Measurements from ENCODE around the gene ARV1. TPM values are rescaled to one million over a fixed set of nuclear protein-coding genes. Genes with fewer than 3 reads are reported as not detected.
"Not testable (repeated sequence)": the region's sequence is repeated elsewhere in the genome, so short reads cannot be mapped to it uniquely, and the experiment has no call there.

The ARV1 gene
- total RNA-seq, 2 experiments from 2014 or later = 1.5 to 1.8 TPM

- POLR2A ChIA-PET = no interaction called here
- Mint-ChIP-seq H3K4me3 (no peak overlapping the region), H3K4me1 (ENCODE audit: low read depth) (peaks cover 11% of the 10 kb centered on the region), H3K36me3 (ENCODE audit: low read depth) (peaks cover 45% of the 10 kb centered on the region), H3K27ac (no peak overlapping the region), H3K9me3 (no peaks in the 10 kb centered on the region), H3K27me3 (no peaks in the 10 kb centered on the region)
- CTCF ChIA-PET = no interaction called here
- DNase-seq (no peak), ATAC-seq (ENCODE audit: poor library complexity) (no peak)
- Histone ChIP-seq H3K4me3 (ENCODE audit: low read length) (no peak overlapping the region), H3K27me3 (ENCODE audit: control insufficient read depth in 1 of 2, insufficient read depth in 2 of 2, low read length in 2 of 2) (no peaks in the 10 kb centered on the region), H3K27ac (ENCODE audit: low read depth in 1 of 2, low read length in 2 of 2) (no peak overlapping the region), H3K9me3 (ENCODE audit: control insufficient read depth in 1 of 2, insufficient read depth in 1 of 2, low read length in 2 of 2) (no peaks in the 10 kb centered on the region), H3K4me1 (ENCODE audit: insufficient read depth, low read length) (peaks cover 13% of the 10 kb centered on the region), H3K36me3 (ENCODE audit: insufficient read depth, low read length) (peaks cover 21% of the 10 kb centered on the region)
- intact Hi-C loops (cut with DNase I, micrococcal nuclease) = no loop called here
- TF ChIP-seq CTCF (IDR thresholded peaks at IDR 0.05) = no peak
Observed at GRCh38 chr1:230983811-230984210, 4.9 kb downstream of the ARV1 start.

- H3K27me3 Mint-ChIP-seq; CTCF ChIA-PET; DNase-seq; H3K9me3 ChIP-seq (ENCODE audit: control insufficient read depth in 1 of 2, insufficient read depth in 1 of 2, low read length in 2 of 2); H3K27ac Mint-ChIP-seq; H3K4me3 Mint-ChIP-seq; H3K4me3 ChIP-seq (ENCODE audit: low read length); H3K27ac ChIP-seq (ENCODE audit: low read depth in 1 of 2, low read length in 2 of 2); intact Hi-C loops (cut with DNase I, micrococcal nuclease); H3K4me1 ChIP-seq (ENCODE audit: insufficient read depth, low read length); H3K27me3 ChIP-seq (ENCODE audit: control insufficient read depth in 1 of 2, insufficient read depth in 2 of 2, low read length in 2 of 2); ATAC-seq (ENCODE audit: poor library complexity); H3K9me3 Mint-ChIP-seq: not testable (repeated sequence)
- Mint-ChIP-seq H3K36me3 (ENCODE audit: low read depth) (peaks cover 42% of the 10 kb centered on the region), H3K4me1 (ENCODE audit: low read depth) (peaks cover 11% of the 10 kb centered on the region)
- peaks cover 25% of the 10 kb centered on the region for H3K36me3 ChIP-seq (ENCODE audit: insufficient read depth, low read length)
- POLR2A ChIA-PET = interaction anchor here (0.8 kb wide), 1 partner anchor 14 kb away, joined by 3 read pairs; no protein-coding TSS in a partner anchor
Observed at GRCh38 chr1:230984622-230985515, 6.0 kb downstream of the ARV1 start.

GRCh38 chr1:230985711-230986110 is 6.8 kb downstream of the ARV1 start:
- no peaks in the 10 kb centered on the region for H3K9me3 Mint-ChIP-seq
- no peak for TF ChIP-seq CTCF (IDR thresholded peaks at IDR 0.05)
- CTCF ChIA-PET = no interaction called here
- Histone ChIP-seq H3K4me1 (ENCODE audit: insufficient read depth, low read length) (no peaks in the 10 kb centered on the region), H3K9me3 (ENCODE audit: control insufficient read depth in 1 of 2, insufficient read depth in 1 of 2, low read length in 2 of 2) (no peaks in the 10 kb centered on the region), H3K4me3 (ENCODE audit: low read length) (no peak overlapping the region), H3K27me3 (ENCODE audit: control insufficient read depth in 1 of 2, insufficient read depth in 2 of 2, low read length in 2 of 2) (no peaks in the 10 kb centered on the region), H3K27ac (ENCODE audit: low read depth in 1 of 2, low read length in 2 of 2) (no peak overlapping the region), H3K36me3 (ENCODE audit: insufficient read depth, low read length) (peaks cover 28% of the 10 kb centered on the region)
- H3K36me3 Mint-ChIP-seq (ENCODE audit: low read depth) = peaks cover 47% of the 10 kb centered on the region
- no peak overlapping the region for H3K27ac Mint-ChIP-seq
- POLR2A ChIA-PET = interaction anchor here (0.8 kb wide), 1 partner anchor 15 kb away, joined by 3 read pairs; no protein-coding TSS in a partner anchor
- peaks cover 11% of the 10 kb centered on the region for H3K4me1 Mint-ChIP-seq (ENCODE audit: low read depth)
- no peaks in the 10 kb centered on the region for H3K27me3 Mint-ChIP-seq
- ATAC-seq (ENCODE audit: poor library complexity) = no peak
- H3K4me3 Mint-ChIP-seq = no peak overlapping the region
- no peak for DNase-seq
- intact Hi-C loops (cut with DNase I, micrococcal nuclease) = no loop called here
